HG03025 (cell line): ENCODE measurements around the gene PGBD5.

Experiments
- ATAC-seq: cut with Tn5 transposase; IDR thresholded peaks from one replicate; pipeline ENCODE4 v1.9.1; 2021; ENCODE audit warnings: mild to moderate bottlenecking, moderate library complexity; ENCODE audit not compliant: unreplicated experiment, low FRiP score

The PGBD5 gene

DNA sequence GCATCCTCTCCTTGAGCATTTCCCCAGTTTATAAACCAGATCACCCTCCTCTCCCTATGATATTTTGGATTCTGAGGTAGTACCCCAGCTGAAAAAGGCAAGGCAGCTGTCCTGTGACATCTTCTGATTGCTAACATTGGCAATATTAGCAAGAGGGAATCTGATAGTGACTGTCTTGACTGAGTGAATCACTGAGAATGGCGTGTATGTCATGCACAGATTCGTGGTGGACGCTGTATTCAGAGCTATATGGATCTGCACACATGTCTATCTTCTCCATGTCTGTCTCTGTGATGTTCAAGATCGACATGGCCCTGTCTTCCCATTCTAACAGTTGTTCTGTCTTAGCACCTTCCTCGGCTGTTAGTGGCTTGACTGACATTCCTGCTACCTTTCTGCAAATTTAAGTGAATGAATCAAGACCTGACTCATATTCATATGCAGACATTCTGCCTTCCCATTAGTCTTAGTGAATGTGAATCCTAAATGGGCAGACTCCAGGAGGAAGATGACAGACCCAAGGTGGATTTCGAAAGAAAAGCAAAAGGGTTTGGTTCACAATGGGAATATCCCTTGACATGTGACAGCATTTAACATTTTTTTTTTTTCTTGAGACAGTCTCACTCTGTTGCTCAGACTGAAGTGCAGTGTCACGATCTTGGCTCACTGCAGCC, 97.7 kb downstream of the PGBD5 start:
- no peak for ATAC-seq

- no peak for ATAC-seq
These were observed 98.2 kb downstream of the PGBD5 start for GRCh38 chr1:230327892-230328284.

GRCh38 chr1:230326971-230327891, 98.9 kb downstream of the PGBD5 start:
- ATAC-seq: no peak

DNA sequence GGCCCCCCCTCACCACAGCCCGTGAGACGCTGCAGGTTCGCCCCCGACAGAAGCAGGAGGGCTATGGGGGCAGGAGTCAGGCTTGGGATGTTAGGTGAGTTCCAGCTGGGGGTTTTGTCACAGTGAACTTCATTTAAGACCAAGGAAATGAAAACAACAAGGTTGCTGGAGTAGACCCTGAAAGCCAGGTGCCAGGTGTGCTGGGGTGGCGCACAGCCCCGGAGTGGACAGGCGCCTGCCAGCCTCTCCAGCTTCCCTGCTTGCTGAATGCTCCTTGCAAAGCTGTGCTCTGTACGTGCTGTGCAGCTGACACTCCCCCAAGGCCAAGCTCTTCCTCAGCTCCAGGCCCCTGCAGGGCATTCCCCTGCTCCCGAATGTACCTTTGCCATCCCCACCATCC, 102.4 kb downstream of the PGBD5 start:
- no peak for ATAC-seq

DNA sequence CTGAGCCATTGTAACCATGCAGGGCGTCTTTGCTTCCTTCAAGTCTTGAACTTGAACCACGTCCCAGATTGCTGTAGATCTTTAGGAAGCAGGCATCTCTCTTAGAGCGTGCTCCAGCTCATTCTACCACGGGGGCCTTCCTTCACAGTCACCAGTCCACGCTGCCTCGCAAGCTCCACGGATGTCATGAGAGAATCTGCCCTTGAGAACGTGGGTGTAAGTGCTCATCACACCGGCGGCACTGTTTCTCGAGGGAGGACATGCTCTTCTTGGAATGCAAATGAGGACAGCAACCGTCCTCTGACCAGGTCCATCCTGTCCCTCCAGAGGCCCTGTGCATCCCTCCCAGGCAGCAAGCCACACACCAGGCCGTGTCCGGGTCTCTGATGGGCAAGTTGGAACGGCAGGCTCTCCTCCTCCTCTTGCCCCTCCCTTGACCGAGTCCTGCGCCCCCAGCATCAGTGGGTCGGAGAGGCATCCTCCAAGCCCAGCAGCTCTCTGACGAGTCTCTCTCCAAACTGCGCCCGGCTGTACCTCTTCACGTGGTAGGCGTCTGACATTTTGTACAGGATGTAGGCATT, 103.1 kb downstream of the PGBD5 start:
- no peak for ATAC-seq

- no peak for ATAC-seq
These were observed 103.7 kb downstream of the PGBD5 start for GRCh38 chr1:230322421-230322756.

DNA sequence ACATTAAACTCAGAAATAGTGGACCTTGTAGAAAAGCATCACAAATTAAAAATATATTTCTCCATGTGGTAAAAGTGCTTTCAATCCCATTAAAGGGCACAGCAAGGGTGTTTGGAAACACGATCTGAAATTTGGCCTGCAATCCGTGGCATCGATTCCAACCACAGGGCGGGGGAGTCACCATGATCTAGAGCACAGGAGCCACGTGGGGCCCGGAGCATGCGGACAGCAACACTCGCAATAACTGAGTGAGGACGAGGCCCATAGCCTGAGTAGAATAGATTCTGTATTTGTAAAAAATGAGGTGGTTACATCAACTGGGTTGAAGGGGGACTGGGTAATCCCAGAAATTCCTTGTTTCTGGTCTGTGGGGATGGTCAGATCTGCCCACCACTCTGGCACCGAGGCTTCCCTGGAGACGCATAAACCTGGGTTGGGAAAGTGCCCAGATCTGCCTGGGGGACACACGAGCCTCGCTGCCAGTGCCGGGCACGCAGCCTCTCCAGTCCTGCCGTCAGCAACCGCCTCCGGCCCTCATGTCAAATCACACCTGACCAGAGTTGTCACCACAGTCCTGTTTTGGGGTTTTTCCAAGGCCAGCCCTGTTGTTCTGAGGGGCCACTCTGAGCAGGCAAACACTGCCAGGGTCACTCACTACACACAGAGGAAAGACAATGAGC, 104.3 kb downstream of the PGBD5 start:
- ATAC-seq: no peak

DNA sequence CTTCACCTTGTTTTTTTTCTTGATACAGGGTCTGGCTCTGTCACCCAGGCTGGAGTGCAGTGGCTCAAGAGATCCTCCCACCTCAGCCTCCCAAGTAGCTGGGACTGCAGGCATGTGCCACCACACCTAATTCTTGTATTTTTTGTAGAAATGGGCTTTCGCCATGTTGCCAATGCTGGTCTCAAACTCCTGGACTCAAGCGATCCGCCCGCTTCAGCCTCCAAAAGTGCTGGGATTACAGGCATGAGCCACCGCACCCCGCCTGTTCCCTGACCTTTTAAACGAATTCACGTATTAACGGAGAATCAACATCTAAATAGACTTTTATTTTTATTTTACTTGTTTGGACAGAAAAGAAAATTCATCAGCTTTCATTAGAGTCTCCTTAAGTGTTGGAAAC, 104.8 kb downstream of the PGBD5 start:
- no peak for ATAC-seq

- no peak for ATAC-seq
These were observed 105.3 kb downstream of the PGBD5 start for GRCh38 chr1:230320804-230321203.

- ATAC-seq: no peak
These were observed 107.0 kb downstream of the PGBD5 start for GRCh38 chr1:230319014-230319747.

DNA sequence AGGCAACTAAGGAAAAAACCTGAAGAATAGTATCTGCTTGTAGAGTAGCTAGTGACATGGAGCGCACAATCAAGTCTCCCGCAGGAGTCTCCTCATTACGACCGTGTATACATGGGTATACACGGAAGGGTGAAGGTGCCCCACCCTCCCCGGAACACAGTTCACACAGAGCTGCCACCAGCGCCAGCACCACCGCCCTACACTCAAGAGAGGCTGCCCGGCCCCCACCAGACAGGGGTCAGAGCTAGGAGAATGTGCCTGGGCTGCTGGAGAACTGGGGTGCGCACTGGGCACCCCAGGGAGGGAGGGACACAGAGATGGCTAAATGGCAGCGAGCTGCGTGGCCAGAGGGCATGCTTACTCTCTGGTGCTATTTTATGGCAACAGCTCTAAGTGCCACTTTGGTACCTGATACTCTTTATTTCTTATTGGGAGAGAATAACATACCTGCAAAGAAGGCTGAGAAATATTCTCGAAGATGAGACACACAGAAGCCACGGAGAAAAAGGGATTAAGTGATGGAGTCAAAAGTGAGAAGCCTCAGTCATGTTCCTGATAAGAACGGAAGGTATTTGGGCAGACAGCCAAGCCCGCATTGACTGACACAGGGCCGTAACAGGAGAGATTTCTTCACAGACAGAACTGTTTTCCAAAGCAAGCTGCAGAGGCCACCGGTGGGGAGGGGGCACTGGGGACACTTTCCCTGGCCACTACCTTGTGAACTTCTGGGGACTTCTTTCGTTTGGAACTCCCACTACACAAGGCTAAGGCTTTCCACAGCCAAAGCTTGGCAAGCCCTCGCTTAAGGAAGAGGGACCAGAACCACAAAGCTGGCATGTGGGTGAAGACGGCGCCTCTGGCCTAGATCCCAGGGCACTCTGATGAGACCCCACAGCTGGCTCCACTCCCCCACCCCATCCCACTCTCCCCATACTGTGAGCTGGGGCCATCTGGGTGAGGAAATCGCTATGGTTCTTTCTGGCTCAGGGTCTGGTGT, 108.0 kb downstream of the PGBD5 start:
- ATAC-seq: no peak

- ATAC-seq: no peak
These were observed 109.0 kb downstream of the PGBD5 start for GRCh38 chr1:230316864-230317745.

GRCh38 chr1:230315099-230315498, 111.0 kb downstream of the PGBD5 start:
- ATAC-seq: no peak

- no peak for ATAC-seq
These were observed 112.0 kb downstream of the PGBD5 start for GRCh38 chr1:230314142-230314470.

GRCh38 chr1:230313453-230314141, 112.5 kb downstream of the PGBD5 start:
- ATAC-seq: no peak

DNA sequence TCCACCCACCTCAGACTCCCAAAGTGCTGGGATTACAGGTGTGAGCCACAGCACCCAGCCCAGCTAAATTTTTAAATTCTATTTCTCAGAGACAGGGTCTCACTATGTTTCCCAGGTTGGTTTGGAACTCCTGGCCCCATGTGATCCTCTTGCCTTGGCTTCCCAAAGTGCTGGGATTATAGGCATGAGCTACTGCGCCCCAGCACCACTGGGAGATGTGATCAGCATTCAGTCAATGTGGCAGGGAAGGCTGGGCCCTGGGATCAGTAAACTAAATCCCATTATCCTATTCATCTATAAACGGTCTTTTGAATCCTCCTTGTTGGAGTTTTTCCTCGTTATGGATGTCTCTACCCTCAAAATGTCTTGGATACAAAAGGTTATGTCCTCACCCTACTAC, 113.5 kb downstream of the PGBD5 start:
- no peak for ATAC-seq

DNA sequence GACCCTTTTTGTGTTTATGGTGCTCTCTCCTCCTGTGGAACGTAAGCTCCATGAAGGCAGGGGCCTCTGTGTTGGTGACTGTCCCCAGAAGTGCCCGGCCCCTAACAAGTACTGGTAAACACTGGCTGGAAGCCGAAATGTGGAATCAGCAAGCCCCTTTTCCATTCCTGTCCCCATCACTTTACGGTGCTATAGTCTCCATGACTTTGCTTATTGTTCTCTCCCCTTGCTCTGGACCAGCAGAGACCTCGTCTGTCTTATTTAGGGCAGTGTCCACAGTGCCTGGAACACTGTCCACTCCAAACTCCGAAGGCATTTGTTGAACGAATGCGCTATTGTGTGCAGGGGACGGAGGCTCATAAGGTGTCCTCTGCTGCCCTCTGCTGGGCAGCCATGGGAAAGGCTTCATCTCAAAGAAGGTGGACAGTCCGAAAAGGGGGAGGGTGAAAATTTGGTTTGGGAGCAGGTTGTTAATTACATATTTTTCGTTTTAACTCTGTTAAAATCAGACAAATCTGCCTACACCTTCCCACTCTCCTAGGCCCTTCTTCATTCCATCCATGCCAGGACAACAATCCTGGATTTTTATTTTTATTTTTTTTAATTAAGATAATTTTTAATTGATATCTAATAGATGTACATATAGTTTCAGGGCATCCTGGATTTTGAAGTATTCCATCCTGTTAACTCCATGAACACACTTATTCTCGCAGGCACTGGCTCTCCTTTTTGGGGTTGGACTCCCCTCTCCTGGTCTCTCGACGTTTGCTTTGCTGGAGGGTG, 115.6 kb downstream of the PGBD5 start:
- ATAC-seq: no peak
